HEK293 (cell line): ENCODE data around the gene MCRIP2.

Source experiments
- CTCF ChIA-PET: fragments of 350-600 bp; formaldehyde crosslinking; extraction: SDS; loops from one replicate; lab custom pipeline; 2021; ENCODE audit warnings: antibody characterized with exemption; lab: Yijun Ruan, JAX
- POLR2A ChIA-PET: fragments of 300-600 bp; formaldehyde crosslinking; extraction: SDS; loops from one replicate; lab custom pipeline; 2020; ENCODE audit warnings: antibody characterized with exemption, inconsistent platforms; lab: Yijun Ruan, JAX
- H3K27ac ChIP-seq: fragments of 200-500 bp; sonication (Bioruptor generic); 2 replicates; pipeline ENCODE4 v1.5.1; 2014; ENCODE audit warnings: low read depth, low read length, control low read depth, inconsistent platforms; ENCODE audit errors: extremely low read depth
- H3K36me3 ChIP-seq, 2 experiments: fragments of 200-500 bp in 1 of 2; sonication (Bioruptor generic) in 1 of 2; 1 replicate in 1 of 2; 2 replicates in 1 of 2; pipeline ENCODE4 v1.5.1; 2014 to 2017; ENCODE audit warnings: inconsistent platforms in 2 of 2, low read length in 2 of 2; ENCODE audit not compliant: control insufficient read depth in 2 of 2, insufficient read depth in 1 of 2
- H3K4me1 ChIP-seq: fragments of 200-500 bp; sonication (Bioruptor generic); 2 replicates; pipeline ENCODE4 v1.5.1; 2014; ENCODE audit warnings: mild to moderate bottlenecking, low read length, inconsistent platforms; ENCODE audit not compliant: control insufficient read depth, insufficient read depth
- H3K4me3 ChIP-seq: 2 replicates; pipeline ENCODE4 v1.5.1; 2011; ENCODE audit warnings: low read depth, mild to moderate bottlenecking, control low read depth, low read length, moderate library complexity
- H3K9me3 ChIP-seq: fragments of 200-500 bp; sonication (Bioruptor generic); 2 replicates; pipeline ENCODE4 v1.5.1; 2014; ENCODE audit warnings: low read depth, low read length, inconsistent platforms; ENCODE audit not compliant: control insufficient read depth, insufficient read depth
- GLI2 ChIP-seq: fragments of 450-650 bp; formaldehyde crosslinking; IDR thresholded peaks from 2 replicates; pipeline ENCODE4; 2017; ENCODE audit warnings: missing biosample characterization, missing genetic modification characterization, low read depth, borderline replicate concordance
- HIC1 ChIP-seq: fragments of 450-650 bp; formaldehyde crosslinking; IDR thresholded peaks from 2 replicates; pipeline ENCODE4 v1.5.1; 2016; ENCODE audit warnings: missing biosample characterization, missing genetic modification characterization
- KLF7 ChIP-seq: fragments of 450-650 bp; formaldehyde crosslinking; IDR thresholded peaks from 2 replicates; pipeline ENCODE4 v1.5.1; 2016; ENCODE audit warnings: missing biosample characterization, missing genetic modification characterization, borderline replicate concordance
- SCRT1 ChIP-seq: fragments of 450-650 bp; formaldehyde crosslinking; IDR thresholded peaks from 2 replicates; pipeline ENCODE4 v1.5.1; 2016; ENCODE audit warnings: missing biosample characterization, missing genetic modification characterization, borderline replicate concordance
- SCRT2 ChIP-seq: fragments of 450-650 bp; formaldehyde crosslinking; IDR thresholded peaks from 2 replicates; pipeline ENCODE4 v1.5.1; 2016; ENCODE audit warnings: missing biosample characterization, missing genetic modification characterization
- SP3 ChIP-seq: fragments of 450-650 bp; formaldehyde crosslinking; IDR thresholded peaks from 2 replicates; pipeline ENCODE4 v1.5.1; 2016; ENCODE audit warnings: missing biosample characterization, missing genetic modification characterization
- WT1 ChIP-seq: fragments of 450-650 bp; formaldehyde crosslinking; IDR thresholded peaks from 2 replicates; pipeline ENCODE4 v1.5.1; 2016; ENCODE audit warnings: missing biosample characterization, missing genetic modification characterization
- ZBTB48 ChIP-seq: fragments of 450-650 bp; formaldehyde crosslinking; IDR thresholded peaks from 2 replicates; pipeline ENCODE4 v1.5.1; 2016; ENCODE audit warnings: missing biosample characterization, missing genetic modification characterization
- ZBTB49 ChIP-seq: fragments of 450-650 bp; formaldehyde crosslinking; IDR thresholded peaks from 2 replicates; pipeline ENCODE4 v1.5.1; 2016; ENCODE audit warnings: missing biosample characterization, missing genetic modification characterization, low read depth
- ZBTB7A ChIP-seq: fragments of 450-650 bp; formaldehyde crosslinking; IDR thresholded peaks from 2 replicates; pipeline ENCODE4 v1.5.1; 2016; ENCODE audit warnings: low read depth, missing biosample characterization, missing genetic modification characterization
- ZFP37 ChIP-seq: fragments of 450-650 bp; formaldehyde crosslinking; IDR thresholded peaks from 2 replicates; pipeline ENCODE4 v1.5.1; 2016; ENCODE audit warnings: missing biosample characterization, missing genetic modification characterization
- ZNF138 ChIP-seq: fragments of 450-650 bp; formaldehyde crosslinking; IDR thresholded peaks from 2 replicates; pipeline ENCODE4 v1.5.1; 2016; ENCODE audit warnings: missing biosample characterization, missing genetic modification characterization, borderline replicate concordance
- ZNF155 ChIP-seq: fragments of 450-650 bp; formaldehyde crosslinking; IDR thresholded peaks from 2 replicates; pipeline ENCODE4 v1.5.1; 2016; ENCODE audit warnings: missing biosample characterization, missing genetic modification characterization
- ZNF184 ChIP-seq: fragments of 450-650 bp; IDR thresholded peaks from 2 replicates; pipeline ENCODE4 v1.5.1; 2018; ENCODE audit warnings: missing biosample characterization, mild to moderate bottlenecking, missing genetic modification characterization
- ZNF19 ChIP-seq: fragments of 450-650 bp; formaldehyde crosslinking; IDR thresholded peaks from 2 replicates; pipeline ENCODE4; 2016; ENCODE audit warnings: missing biosample characterization, missing genetic modification characterization, low read depth
- ZNF2 ChIP-seq: fragments of 450-650 bp; formaldehyde crosslinking; IDR thresholded peaks from 2 replicates; pipeline ENCODE4 v1.5.1; 2016; ENCODE audit warnings: missing biosample characterization, missing genetic modification characterization
- ZNF223 ChIP-seq: fragments of 450-650 bp; formaldehyde crosslinking; IDR thresholded peaks from 2 replicates; pipeline ENCODE4 v1.5.1; 2016; ENCODE audit warnings: missing biosample characterization, missing genetic modification characterization
- ZNF26 ChIP-seq: fragments of 450-650 bp; formaldehyde crosslinking; IDR thresholded peaks from 2 replicates; pipeline ENCODE4 v1.5.1; 2016; ENCODE audit warnings: missing biosample characterization, missing genetic modification characterization
- ZNF37A ChIP-seq: fragments of 450-650 bp; IDR thresholded peaks from 2 replicates; pipeline ENCODE4 v1.5.1; 2018; ENCODE audit warnings: missing biosample characterization, missing genetic modification characterization
- ZNF394 ChIP-seq: fragments of 450-650 bp; formaldehyde crosslinking; IDR thresholded peaks from 2 replicates; pipeline ENCODE4 v1.5.1; 2016; ENCODE audit warnings: missing biosample characterization, missing genetic modification characterization, mild to moderate bottlenecking, moderate library complexity, borderline replicate concordance
- ZNF501 ChIP-seq: fragments of 450-650 bp; formaldehyde crosslinking; IDR thresholded peaks from 2 replicates; pipeline ENCODE4 v1.5.1; 2016; ENCODE audit warnings: missing biosample characterization, missing genetic modification characterization
- ZNF548 ChIP-seq: fragments of 450-650 bp; formaldehyde crosslinking; IDR thresholded peaks from 2 replicates; pipeline ENCODE4 v1.5.1; 2016; ENCODE audit warnings: missing biosample characterization, missing genetic modification characterization
- ZNF558 ChIP-seq: fragments of 450-650 bp; formaldehyde crosslinking; IDR thresholded peaks from 2 replicates; pipeline ENCODE4 v1.5.1; 2016; ENCODE audit warnings: missing biosample characterization, missing genetic modification characterization
- ZNF624 ChIP-seq: fragments of 450-650 bp; formaldehyde crosslinking; IDR thresholded peaks from 2 replicates; pipeline ENCODE4 v1.5.1; 2017; ENCODE audit warnings: missing biosample characterization, missing genetic modification characterization
- ZNF660 ChIP-seq: fragments of 450-650 bp; IDR thresholded peaks from 2 replicates; pipeline ENCODE4 v1.5.1; 2018; ENCODE audit warnings: missing biosample characterization, mild to moderate bottlenecking, missing genetic modification characterization
- ZNF707 ChIP-seq: fragments of 450-650 bp; formaldehyde crosslinking; IDR thresholded peaks from 2 replicates; pipeline ENCODE4 v1.5.1; 2016; ENCODE audit warnings: missing biosample characterization, missing genetic modification characterization
- ZNF830 ChIP-seq: fragments of 450-650 bp; IDR thresholded peaks from 2 replicates; pipeline ENCODE4 v1.5.0; 2018; ENCODE audit warnings: missing biosample characterization, missing genetic modification characterization, low read depth, mild to moderate bottlenecking, moderate library complexity

The MCRIP2 gene

GRCh38 chr16:682493-683395, 41.1 kb downstream of the MCRIP2 start (continued):
- TF ChIP-seq HIC1 (tag by site-specific recombination) (peak; percentile 96), ZNF660 (tag by site-specific recombination) (no peak), ZNF558 (tag by site-specific recombination) (no peak), ZNF624 (no peak), ZNF830 (tag by site-specific recombination) (no peak), ZNF707 (no peak), SCRT1 (tag by site-specific recombination) (no peak), ZFP37 (tag by site-specific recombination) (peak; percentile 13; the same call in 1 of the 2 replicates), ZNF548 (no peak), ZBTB49 (tag by site-specific recombination) (no peak), ZBTB48 (tag by site-specific recombination) (0 out of 2 replicates have a peak, but pooled peaks have one; percentile 21), ZNF155 (tag by site-specific recombination) (no peak), ZNF223 (tag by site-specific recombination) (no peak), GLI2 (tag by site-specific recombination) (no peak), ZNF37A (no peak), ZNF19 (no peak), WT1 (tag by site-specific recombination) (no peak), ZNF2 (tag by site-specific recombination) (peak; percentile 56; the same call in 1 of the 2 replicates), ZNF394 (tag by site-specific recombination) (no peak), ZNF138 (tag by site-specific recombination) (no peak)

GRCh38 chr16:683396-684070, 41.9 kb downstream of the MCRIP2 start:
- Histone ChIP-seq H3K9me3 (no peaks in the 10 kb centered on the region), H3K27ac (peak overlapping the region; percentile 97), H3K4me1 (peaks cover 14% of the 10 kb centered on the region; the same call in 1 of the 2 replicates), H3K4me3 (peak overlapping the region; percentile 68), H3K36me3 (peaks cover 3 to 63% of the 10 kb centered on the region in 2 experiments; a peak in 1 of 3 replicates)
- POLR2A ChIA-PET, result interaction anchor here (0.6 to 5.4 kb wide), 10 partner anchors 8 to 448 kb away, joined by 3 to 57 read pairs (median 4); partner anchors contain the start of genes CCDC78, FAM234A, HAGHL and METTL26
- CTCF ChIA-PET, result interaction anchor here (0.8 kb wide), 1 partner anchor 102 kb away, joined by 3 read pairs; no protein-coding TSS in a partner anchor
- TF ChIP-seq ZNF501 (tag by site-specific recombination) (0 out of 2 replicates have a peak, but pooled peaks have one; percentile 64), KLF7 (tag by site-specific recombination) (0 out of 2 replicates have a peak, but pooled peaks have one; percentile 51), ZNF26 (tag by site-specific recombination) (no peak), HIC1 (tag by site-specific recombination) (peak; percentile 90; the same call in 1 of the 2 replicates), SCRT2 (peak; percentile 74), ZBTB48 (tag by site-specific recombination) (peak; percentile 33; the same call in 1 of the 2 replicates), SP3 (tag by site-specific recombination) (peak; percentile 61), ZBTB7A (peak; percentile 67; the same call in 1 of the 2 replicates), ZNF184 (tag by site-specific recombination) (no peak; the same call in 1 of the 2 replicates), ZNF155 (tag by site-specific recombination) (no peak)
